HEK293 (cell line): Measurements from ENCODE around the gene ARHGAP26.

Experiments used
- CTCF ChIA-PET: fragments of 350-600 bp; formaldehyde crosslinking; extraction: SDS; loops from one replicate; lab custom pipeline; 2021; ENCODE audit warnings: antibody characterized with exemption; lab: Yijun Ruan, JAX
- POLR2A ChIA-PET: fragments of 300-600 bp; formaldehyde crosslinking; extraction: SDS; loops from one replicate; lab custom pipeline; 2020; ENCODE audit warnings: antibody characterized with exemption, inconsistent platforms; lab: Yijun Ruan, JAX
- H3K27ac ChIP-seq: fragments of 200-500 bp; sonication (Bioruptor generic); 2 replicates; pipeline ENCODE4 v1.5.1; 2014; ENCODE audit warnings: low read depth, low read length, control low read depth, inconsistent platforms; ENCODE audit errors: extremely low read depth
- H3K36me3 ChIP-seq, 2 experiments: fragments of 200-500 bp in 1 of 2; sonication (Bioruptor generic) in 1 of 2; 1 replicate in 1 of 2; 2 replicates in 1 of 2; pipeline ENCODE4 v1.5.1; 2014 to 2017; ENCODE audit warnings: inconsistent platforms in 2 of 2, low read length in 2 of 2; ENCODE audit not compliant: control insufficient read depth in 2 of 2, insufficient read depth in 1 of 2
- H3K4me1 ChIP-seq: fragments of 200-500 bp; sonication (Bioruptor generic); 2 replicates; pipeline ENCODE4 v1.5.1; 2014; ENCODE audit warnings: mild to moderate bottlenecking, low read length, inconsistent platforms; ENCODE audit not compliant: control insufficient read depth, insufficient read depth
- H3K4me3 ChIP-seq: 2 replicates; pipeline ENCODE4 v1.5.1; 2011; ENCODE audit warnings: low read depth, mild to moderate bottlenecking, control low read depth, low read length, moderate library complexity
- H3K9me3 ChIP-seq: fragments of 200-500 bp; sonication (Bioruptor generic); 2 replicates; pipeline ENCODE4 v1.5.1; 2014; ENCODE audit warnings: low read depth, low read length, inconsistent platforms; ENCODE audit not compliant: control insufficient read depth, insufficient read depth
- HOXC10 ChIP-seq: sonication (generic); formaldehyde crosslinking; IDR thresholded peaks from 2 replicates; pipeline ENCODE4 v1.8.1; 2023; ENCODE audit warnings: mild to moderate bottlenecking, missing genetic modification reagents
- IKZF3 ChIP-seq: fragments of 450-650 bp; IDR thresholded peaks from 2 replicates; pipeline ENCODE4 v1.5.0; 2018; ENCODE audit warnings: missing biosample characterization, mild to moderate bottlenecking, missing genetic modification characterization, moderate library complexity
- MEIS1 ChIP-seq: sonication (generic); formaldehyde crosslinking; IDR thresholded peaks from 2 replicates; pipeline ENCODE4 v1.8.1; 2022; ENCODE audit warnings: missing genetic modification reagents, mild to moderate bottlenecking, borderline replicate concordance
- SETDB1 ChIP-seq: IDR thresholded peaks from one replicate; pipeline ENCODE4 v1.6.1; 2017; ENCODE audit warnings: mild to moderate bottlenecking, low read length, moderate library complexity, mixed read lengths; ENCODE audit not compliant: insufficient read length
- ZFP41 ChIP-seq: fragments of 450-650 bp; formaldehyde crosslinking; IDR thresholded peaks from 2 replicates; pipeline ENCODE4 v1.5.1; 2016; ENCODE audit warnings: missing biosample characterization, missing genetic modification characterization, borderline replicate concordance
- ZNF114 ChIP-seq: fragments of 450-650 bp; formaldehyde crosslinking; IDR thresholded peaks from 2 replicates; pipeline ENCODE4 v1.5.0; 2017; ENCODE audit warnings: missing biosample characterization, missing genetic modification characterization
- ZNF169 ChIP-seq: fragments of 450-650 bp; formaldehyde crosslinking; IDR thresholded peaks from 2 replicates; pipeline ENCODE4 v1.5.1; 2016; ENCODE audit warnings: missing biosample characterization, missing genetic modification characterization
- ZNF292 ChIP-seq: fragments of 450-650 bp; formaldehyde crosslinking; IDR thresholded peaks from 2 replicates; pipeline ENCODE4 v1.5.1; 2016; ENCODE audit warnings: low read depth, missing biosample characterization, missing genetic modification characterization, borderline replicate concordance
- ZNF473 ChIP-seq: fragments of 450-650 bp; formaldehyde crosslinking; IDR thresholded peaks from 2 replicates; pipeline ENCODE4 v1.5.1; 2017; ENCODE audit warnings: missing biosample characterization, missing genetic modification characterization
- ZNF514 ChIP-seq: fragments of 450-650 bp; formaldehyde crosslinking; IDR thresholded peaks from 2 replicates; pipeline ENCODE4 v1.5.1; 2016; ENCODE audit warnings: missing biosample characterization, missing genetic modification characterization
- ZNF530 ChIP-seq: fragments of 450-650 bp; formaldehyde crosslinking; IDR thresholded peaks from 2 replicates; pipeline ENCODE4 v1.5.1; 2016; ENCODE audit warnings: low read depth, missing biosample characterization, missing genetic modification characterization
- ZNF558 ChIP-seq: fragments of 450-650 bp; formaldehyde crosslinking; IDR thresholded peaks from 2 replicates; pipeline ENCODE4 v1.5.1; 2016; ENCODE audit warnings: missing biosample characterization, missing genetic modification characterization
- ZNF600 ChIP-seq: fragments of 450-650 bp; formaldehyde crosslinking; IDR thresholded peaks from 2 replicates; pipeline ENCODE4 v1.5.1; 2016; ENCODE audit warnings: missing biosample characterization, missing genetic modification characterization
- ZNF624 ChIP-seq: fragments of 450-650 bp; formaldehyde crosslinking; IDR thresholded peaks from 2 replicates; pipeline ENCODE4 v1.5.1; 2017; ENCODE audit warnings: missing biosample characterization, missing genetic modification characterization
- ZNF677 ChIP-seq: fragments of 450-650 bp; IDR thresholded peaks from 2 replicates; pipeline ENCODE4 v1.5.0; 2018; ENCODE audit warnings: missing biosample characterization, mild to moderate bottlenecking, missing genetic modification characterization, moderate library complexity
- ZNF768 ChIP-seq: fragments of 450-650 bp; formaldehyde crosslinking; IDR thresholded peaks from 2 replicates; pipeline ENCODE4 v1.5.1; 2018; ENCODE audit warnings: missing biosample characterization, mild to moderate bottlenecking, missing genetic modification characterization
- ZNF843 ChIP-seq: fragments of 450-650 bp; formaldehyde crosslinking; IDR thresholded peaks from 2 replicates; pipeline ENCODE4 v1.5.1; 2016; ENCODE audit warnings: missing biosample characterization, missing genetic modification characterization
- ZSCAN30 ChIP-seq: fragments of 450-650 bp; IDR thresholded peaks from 2 replicates; pipeline ENCODE4 v1.5.1; 2018; ENCODE audit warnings: missing biosample characterization, mild to moderate bottlenecking, missing genetic modification characterization, moderate library complexity
- TF ChIP-seq, protein P1 (sequence below): fragments of 450-650 bp; formaldehyde crosslinking; IDR thresholded peaks from 2 replicates; pipeline ENCODE4 v1.5.1; 2016; ENCODE audit warnings: missing biosample characterization, missing genetic modification characterization
- TF ChIP-seq, protein P2 (sequence below): fragments of 450-650 bp; formaldehyde crosslinking; IDR thresholded peaks from 2 replicates; pipeline ENCODE4 v1.5.1; 2016; ENCODE audit warnings: missing biosample characterization, missing genetic modification characterization, low read depth
- TF ChIP-seq, protein P3 (sequence below): fragments of 450-650 bp; formaldehyde crosslinking; IDR thresholded peaks from 2 replicates; pipeline ENCODE4 v1.5.1; 2016; ENCODE audit warnings: missing biosample characterization, missing genetic modification characterization

ARHGAP26 gene

GRCh38 chr5:142969186-142969585, 199.0 kb downstream of the ARHGAP26 start:
- CTCF ChIA-PET = interaction anchor here (0.9 to 1.0 kb wide), 2 partner anchors 16 to 89 kb away, joined by 3 to 4 read pairs; no protein-coding TSS in a partner anchor
- no peaks in the 10 kb centered on the region for H3K36me3 ChIP-seq
- H3K9me3 ChIP-seq = no peaks in the 10 kb centered on the region
- no peak overlapping the region for H3K4me3 ChIP-seq
- POLR2A ChIA-PET = no interaction called here
- no peaks in the 10 kb centered on the region for H3K4me1 ChIP-seq
- TF ChIP-seq ZNF843 (tag by site-specific recombination) (no peak), ZNF292 (tag by site-specific recombination) (no peak), ZNF558 (no peak), HOXC10 (CRISPR knock-in tag) (no peak), SETDB1 (no peak), ZSCAN30 (no peak), ZNF114 (tag by site-specific recombination) (no peak), ZNF677 (tag by site-specific recombination) (no peak)
- H3K27ac ChIP-seq = no peak overlapping the region

DNA sequence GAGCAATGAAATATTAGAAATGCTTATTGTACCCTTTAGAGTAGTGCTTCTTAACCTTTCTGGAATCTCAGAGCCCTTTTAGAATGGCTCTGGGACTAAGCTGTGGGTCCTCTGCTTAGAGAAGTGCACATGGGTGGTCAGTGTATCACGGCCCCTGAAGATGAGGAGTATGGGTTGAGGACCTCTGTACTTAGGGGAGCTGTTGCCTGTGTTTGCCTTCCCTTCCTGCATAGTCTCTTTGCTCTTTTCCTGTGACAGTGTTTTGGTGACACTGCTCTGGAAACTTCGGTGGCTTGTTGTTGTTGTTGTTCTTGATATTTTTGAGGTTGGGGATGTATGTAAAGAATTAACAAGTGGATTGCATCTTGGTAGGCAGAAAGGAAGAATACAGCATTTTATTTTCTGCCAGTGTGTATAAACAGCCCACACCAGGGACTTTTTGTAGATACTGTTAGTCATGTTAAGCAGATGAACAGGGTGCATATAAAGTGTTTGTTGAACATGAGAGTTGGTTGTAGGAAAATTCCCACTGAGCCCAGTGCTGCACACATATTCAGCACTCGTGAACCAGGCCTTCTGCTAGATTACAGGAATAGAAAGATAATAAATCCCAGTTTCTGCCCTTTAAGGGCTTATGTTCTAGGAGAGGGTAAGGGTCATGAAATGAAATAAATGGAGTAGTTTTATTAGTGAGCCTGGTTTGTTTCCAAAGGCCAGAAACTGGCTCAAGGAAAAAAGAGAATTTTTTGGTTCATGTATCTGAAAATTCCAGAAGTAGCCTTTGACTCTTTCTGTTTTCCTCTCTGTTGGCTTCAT, 199.7 kb downstream of the ARHGAP26 start:
- H3K4me3 ChIP-seq = no peak overlapping the region
- H3K27ac ChIP-seq = no peak overlapping the region
- H3K36me3 ChIP-seq = no peaks in the 10 kb centered on the region
- H3K4me1 ChIP-seq = no peaks in the 10 kb centered on the region
- ChIA-PET POLR2A (no interaction called here), CTCF (interaction anchor here (0.9 kb wide), 1 partner anchor 90 kb away, joined by 4 read pairs; no protein-coding TSS in a partner anchor)
- TF ChIP-seq ZNF473 (tag by site-specific recombination) (no peak), ZNF768 (tag by site-specific recombination) (no peak), MEIS1 (CRISPR knock-in tag) (no peak), SETDB1 (no peak), ZNF843 (tag by site-specific recombination) (no peak), ZFP41 (no peak), ZNF514 (no peak), ZNF169 (tag by site-specific recombination) (no peak), ZNF530 (tag by site-specific recombination) (no peak), ZNF624 (tag by site-specific recombination) (no peak), ZNF600 (tag by site-specific recombination) (no peak), IKZF3 (no peak)
- TF ChIP-seq, protein P1, sequence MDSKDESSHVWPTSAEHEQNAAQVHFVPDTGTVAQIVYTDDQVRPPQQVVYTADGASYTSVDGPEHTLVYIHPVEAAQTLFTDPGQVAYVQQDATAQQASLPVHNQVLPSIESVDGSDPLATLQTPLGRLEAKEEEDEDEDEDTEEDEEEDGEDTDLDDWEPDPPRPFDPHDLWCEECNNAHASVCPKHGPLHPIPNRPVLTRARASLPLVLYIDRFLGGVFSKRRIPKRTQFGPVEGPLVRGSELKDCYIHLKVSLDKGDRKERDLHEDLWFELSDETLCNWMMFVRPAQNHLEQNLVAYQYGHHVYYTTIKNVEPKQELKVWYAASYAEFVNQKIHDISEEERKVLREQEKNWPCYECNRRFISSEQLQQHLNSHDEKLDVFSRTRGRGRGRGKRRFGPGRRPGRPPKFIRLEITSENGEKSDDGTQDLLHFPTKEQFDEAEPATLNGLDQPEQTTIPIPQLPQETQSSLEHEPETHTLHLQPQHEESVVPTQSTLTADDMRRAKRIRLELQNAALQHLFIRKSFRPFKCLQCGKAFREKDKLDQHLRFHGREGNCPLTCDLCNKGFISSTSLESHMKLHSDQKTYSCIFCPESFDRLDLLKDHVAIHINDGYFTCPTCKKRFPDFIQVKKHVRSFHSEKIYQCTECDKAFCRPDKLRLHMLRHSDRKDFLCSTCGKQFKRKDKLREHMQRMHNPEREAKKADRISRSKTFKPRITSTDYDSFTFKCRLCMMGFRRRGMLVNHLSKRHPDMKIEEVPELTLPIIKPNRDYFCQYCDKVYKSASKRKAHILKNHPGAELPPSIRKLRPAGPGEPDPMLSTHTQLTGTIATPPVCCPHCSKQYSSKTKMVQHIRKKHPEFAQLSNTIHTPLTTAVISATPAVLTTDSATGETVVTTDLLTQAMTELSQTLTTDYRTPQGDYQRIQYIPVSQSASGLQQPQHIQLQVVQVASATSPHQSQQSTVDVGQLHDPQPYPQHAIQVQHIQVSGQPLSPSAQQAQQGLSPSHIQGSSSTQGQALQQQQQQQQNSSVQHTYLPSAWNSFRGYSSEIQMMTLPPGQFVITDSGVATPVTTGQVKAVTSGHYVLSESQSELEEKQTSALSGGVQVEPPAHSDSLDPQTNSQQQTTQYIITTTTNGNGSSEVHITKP (tag by site-specific recombination) = no peak
- TF ChIP-seq, protein P2, sequence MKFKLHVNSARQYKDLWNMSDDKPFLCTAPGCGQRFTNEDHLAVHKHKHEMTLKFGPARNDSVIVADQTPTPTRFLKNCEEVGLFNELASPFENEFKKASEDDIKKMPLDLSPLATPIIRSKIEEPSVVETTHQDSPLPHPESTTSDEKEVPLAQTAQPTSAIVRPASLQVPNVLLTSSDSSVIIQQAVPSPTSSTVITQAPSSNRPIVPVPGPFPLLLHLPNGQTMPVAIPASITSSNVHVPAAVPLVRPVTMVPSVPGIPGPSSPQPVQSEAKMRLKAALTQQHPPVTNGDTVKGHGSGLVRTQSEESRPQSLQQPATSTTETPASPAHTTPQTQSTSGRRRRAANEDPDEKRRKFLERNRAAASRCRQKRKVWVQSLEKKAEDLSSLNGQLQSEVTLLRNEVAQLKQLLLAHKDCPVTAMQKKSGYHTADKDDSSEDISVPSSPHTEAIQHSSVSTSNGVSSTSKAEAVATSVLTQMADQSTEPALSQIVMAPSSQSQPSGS = no peak
- TF ChIP-seq, protein P3, sequence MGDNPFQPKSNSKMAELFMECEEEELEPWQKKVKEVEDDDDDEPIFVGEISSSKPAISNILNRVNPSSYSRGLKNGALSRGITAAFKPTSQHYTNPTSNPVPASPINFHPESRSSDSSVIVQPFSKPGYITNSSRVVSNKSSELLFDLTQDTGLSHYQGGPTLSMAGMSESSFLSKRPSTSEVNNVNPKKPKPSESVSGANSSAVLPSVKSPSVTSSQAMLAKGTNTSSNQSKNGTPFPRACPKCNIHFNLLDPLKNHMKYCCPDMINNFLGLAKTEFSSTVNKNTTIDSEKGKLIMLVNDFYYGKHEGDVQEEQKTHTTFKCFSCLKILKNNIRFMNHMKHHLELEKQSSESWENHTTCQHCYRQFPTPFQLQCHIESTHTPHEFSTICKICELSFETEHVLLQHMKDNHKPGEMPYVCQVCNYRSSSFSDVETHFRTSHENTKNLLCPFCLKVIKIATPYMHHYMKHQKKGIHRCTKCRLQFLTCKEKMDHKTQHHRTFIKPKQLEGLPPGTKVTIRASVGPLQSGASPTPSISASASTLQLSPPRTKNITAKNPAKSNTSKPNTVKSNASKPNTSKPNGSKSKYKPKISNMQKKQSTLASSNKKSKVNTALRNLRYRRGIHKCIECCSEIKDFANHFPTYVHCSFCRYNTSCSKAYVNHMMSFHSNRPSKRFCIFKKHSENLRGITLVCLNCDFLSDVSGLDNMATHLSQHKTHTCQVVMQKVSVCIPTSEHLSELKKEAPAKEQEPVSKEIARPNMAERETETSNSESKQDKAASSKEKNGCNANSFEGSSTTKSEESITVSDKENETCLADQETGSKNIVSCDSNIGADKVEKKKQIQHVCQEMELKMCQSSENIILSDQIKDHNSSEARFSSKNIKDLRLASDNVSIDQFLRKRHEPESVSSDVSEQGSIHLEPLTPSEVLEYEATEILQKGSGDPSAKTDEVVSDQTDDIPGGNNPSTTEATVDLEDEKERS = no peak
- no peaks in the 10 kb centered on the region for H3K9me3 ChIP-seq
